ENCODE data around the gene APBA2. TPM values are rescaled to one million over a fixed set of nuclear protein-coding genes. Genes with fewer than 3 reads are reported as not detected.

APBA2 gene
- total and polyA plus RNA-seq, 10 of the 15 experiments (the other 5 are each of a cell fraction or from before 2014, with no cell fraction given), result 0.06 to 0.26 (median 0.07) TPM; not detected in 7

DNA sequence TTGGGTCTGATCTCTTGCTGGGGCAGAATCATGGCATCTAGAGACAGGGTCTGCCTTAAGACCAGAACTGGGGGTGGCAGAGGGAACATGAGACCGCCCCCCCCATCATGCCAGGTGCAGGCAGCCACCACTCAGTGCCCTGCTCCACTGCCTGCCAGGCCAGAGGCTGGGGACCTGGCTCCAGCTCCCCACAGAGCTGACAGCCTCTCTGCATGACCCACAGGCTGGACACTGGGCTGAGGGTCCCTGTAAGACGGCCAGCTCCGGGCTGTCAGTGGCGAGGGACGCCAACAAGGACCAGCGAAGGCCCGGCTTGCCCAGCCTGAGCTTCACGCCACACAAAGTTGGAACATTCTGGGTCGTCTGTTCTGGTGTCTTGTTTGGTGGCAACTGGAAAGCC lies 238.2 kb downstream of the APBA2 start:
- no peak for TF ChIP-seq NR2F1 (conservative IDR thresholded peaks at IDR 0.05)
- TF ChIP-seq POU2F2 (IDR thresholded peaks at IDR 0.05; ENCODE audit: borderline replicate concordance, low read depth, low read length), result no peak
- TF ChIP-seq NFXL1 (IDR thresholded peaks at IDR 0.05; ENCODE audit: borderline replicate concordance), result no peak
- TF ChIP-seq, protein P1, sequence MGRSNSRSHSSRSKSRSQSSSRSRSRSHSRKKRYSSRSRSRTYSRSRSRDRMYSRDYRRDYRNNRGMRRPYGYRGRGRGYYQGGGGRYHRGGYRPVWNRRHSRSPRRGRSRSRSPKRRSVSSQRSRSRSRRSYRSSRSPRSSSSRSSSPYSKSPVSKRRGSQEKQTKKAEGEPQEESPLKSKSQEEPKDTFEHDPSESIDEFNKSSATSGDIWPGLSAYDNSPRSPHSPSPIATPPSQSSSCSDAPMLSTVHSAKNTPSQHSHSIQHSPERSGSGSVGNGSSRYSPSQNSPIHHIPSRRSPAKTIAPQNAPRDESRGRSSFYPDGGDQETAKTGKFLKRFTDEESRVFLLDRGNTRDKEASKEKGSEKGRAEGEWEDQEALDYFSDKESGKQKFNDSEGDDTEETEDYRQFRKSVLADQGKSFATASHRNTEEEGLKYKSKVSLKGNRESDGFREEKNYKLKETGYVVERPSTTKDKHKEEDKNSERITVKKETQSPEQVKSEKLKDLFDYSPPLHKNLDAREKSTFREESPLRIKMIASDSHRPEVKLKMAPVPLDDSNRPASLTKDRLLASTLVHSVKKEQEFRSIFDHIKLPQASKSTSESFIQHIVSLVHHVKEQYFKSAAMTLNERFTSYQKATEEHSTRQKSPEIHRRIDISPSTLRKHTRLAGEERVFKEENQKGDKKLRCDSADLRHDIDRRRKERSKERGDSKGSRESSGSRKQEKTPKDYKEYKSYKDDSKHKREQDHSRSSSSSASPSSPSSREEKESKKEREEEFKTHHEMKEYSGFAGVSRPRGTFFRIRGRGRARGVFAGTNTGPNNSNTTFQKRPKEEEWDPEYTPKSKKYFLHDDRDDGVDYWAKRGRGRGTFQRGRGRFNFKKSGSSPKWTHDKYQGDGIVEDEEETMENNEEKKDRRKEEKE (IDR thresholded peaks at IDR 0.05), result no peak
- TF ChIP-seq, protein P2, sequence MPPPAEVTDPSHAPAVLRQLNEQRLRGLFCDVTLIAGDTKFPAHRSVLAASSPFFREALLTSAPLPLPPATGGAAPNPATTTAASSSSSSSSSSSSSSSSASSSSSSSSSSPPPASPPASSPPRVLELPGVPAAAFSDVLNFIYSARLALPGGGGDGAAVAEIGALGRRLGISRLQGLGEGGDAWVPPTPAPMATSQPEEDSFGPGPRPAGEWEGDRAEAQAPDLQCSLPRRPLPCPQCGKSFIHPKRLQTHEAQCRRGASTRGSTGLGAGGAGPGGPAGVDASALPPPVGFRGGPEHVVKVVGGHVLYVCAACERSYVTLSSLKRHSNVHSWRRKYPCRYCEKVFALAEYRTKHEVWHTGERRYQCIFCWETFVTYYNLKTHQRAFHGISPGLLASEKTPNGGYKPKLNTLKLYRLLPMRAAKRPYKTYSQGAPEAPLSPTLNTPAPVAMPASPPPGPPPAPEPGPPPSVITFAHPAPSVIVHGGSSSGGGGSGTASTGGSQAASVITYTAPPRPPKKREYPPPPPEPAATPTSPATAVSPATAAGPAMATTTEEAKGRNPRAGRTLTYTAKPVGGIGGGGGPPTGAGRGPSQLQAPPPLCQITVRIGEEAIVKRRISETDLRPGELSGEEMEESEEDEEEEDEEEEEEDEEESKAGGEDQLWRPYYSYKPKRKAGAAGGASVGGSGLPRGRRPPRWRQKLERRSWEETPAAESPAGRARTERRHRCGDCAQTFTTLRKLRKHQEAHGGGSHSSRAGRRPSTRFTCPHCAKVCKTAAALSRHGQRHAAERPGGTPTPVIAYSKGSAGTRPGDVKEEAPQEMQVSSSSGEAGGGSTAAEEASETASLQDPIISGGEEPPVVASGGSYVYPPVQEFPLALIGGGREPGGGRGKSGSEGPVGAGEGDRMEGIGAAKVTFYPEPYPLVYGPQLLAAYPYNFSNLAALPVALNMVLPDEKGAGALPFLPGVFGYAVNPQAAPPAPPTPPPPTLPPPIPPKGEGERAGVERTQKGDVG (CRISPR knock-in tag; IDR thresholded peaks at IDR 0.05), result no peak
- no peak for TF ChIP-seq MXI1 (IDR thresholded peaks at IDR 0.05; ENCODE audit: low read depth, low read length)
- no peak for TF ChIP-seq CEBPB (IDR thresholded peaks at IDR 0.05; ENCODE audit: borderline replicate concordance in 1 of 2, low read depth in 2 of 2, low read length in 2 of 2)
- Histone ChIP-seq H3K27me3 (replicated peaks in 1 of 2; ENCODE audit: control insufficient read depth in 2 of 2, insufficient read depth in 2 of 2, low read length in 1 of 2) (no peaks in the 10 kb centered on the region), H3K4me1 (ENCODE audit: control insufficient read depth, insufficient read depth, low read length) (no peaks in the 10 kb centered on the region), H3K27ac (ENCODE audit: control insufficient read depth, insufficient read depth) (no peak overlapping the region), H2AFZ (ENCODE audit: control insufficient read depth, low read depth, low read length) (no peak overlapping the region), H3K9ac (ENCODE audit: control insufficient read depth, insufficient read depth, low read length) (no peak overlapping the region), H3K36me3 (ENCODE audit: control insufficient read depth in 2 of 2, insufficient read depth in 2 of 2, low read length in 1 of 2) (no peaks in the 10 kb centered on the region), H3K4me2 (ENCODE audit: control insufficient read depth, insufficient read depth) (no peak overlapping the region), H3K9me3 (replicated peaks; ENCODE audit: control insufficient read depth, insufficient read depth, low read length) (no peaks in the 10 kb centered on the region), H3K79me2 (ENCODE audit: control insufficient read depth, insufficient read depth, low read length) (no peaks in the 10 kb centered on the region), H3K4me3 (no peak overlapping the region), H4K20me1 (ENCODE audit: control insufficient read depth, insufficient read depth) (no peaks in the 10 kb centered on the region)
- ChIA-PET SMC1A (ENCODE audit: uncharacterized antibody, unreplicated experiment) (no interaction called here), RAD21 (ENCODE audit: unreplicated experiment) (no interaction called here), POLR2A (no interaction called here), CTCF (no interaction called here)
- intact Hi-C loops (cut with micrococcal nuclease; ENCODE audit: unreplicated experiment), result no loop called here
- no TSS peak for BruUV-seq (replicated peaks)
- in situ Hi-C loops (cut with MboI), result loop anchor here (25.0 kb wide), 1 partner anchor 938 kb away; no protein-coding TSS in a partner anchor
- no peak for FAIRE-seq
- WGBS (ENCODE audit: insufficient coverage, insufficient replicate concordance, low lambda C conversion rate, missing lambda C conversion rate), result 46% methylated on average over 9 of the region's 9 CpGs
- no peak for DNase-seq (ENCODE audit: low read depth, low spot score)
- no peak for ATAC-seq
